HepG2 (cell line): Measurements from ENCODE around the gene XDH.

Experiments used
- CC2D1A ChIP-seq: sonication (generic); formaldehyde crosslinking; IDR thresholded peaks from 2 replicates; pipeline ENCODE4 v1.8.1; 2023; ENCODE audit warnings: mild to moderate bottlenecking, missing genetic modification reagents
- JUND ChIP-seq: sonication (generic); formaldehyde crosslinking; IDR thresholded peaks from 2 replicates; pipeline ENCODE4 v1.8.0; 2022; ENCODE audit warnings: mild to moderate bottlenecking, missing genetic modification reagents
- MAFF ChIP-seq: IDR thresholded peaks from 2 replicates; pipeline ENCODE4 v1.6.1; 2011; ENCODE audit warnings: low read depth, low read length, improper control_type of control experiment
- MIXL1 ChIP-seq: IDR thresholded peaks from 2 replicates; pipeline ENCODE4 v1.6.1; 2016
- MYC ChIP-seq: sonication (generic); formaldehyde crosslinking; IDR thresholded peaks from 2 replicates; pipeline ENCODE4 v1.9.0; 2021; ENCODE audit warnings: missing genetic modification reagents, borderline replicate concordance
- POLR2AphosphoS2 ChIP-seq: IDR thresholded peaks from 2 replicates; pipeline ENCODE4 v1.6.1; 2011; ENCODE audit warnings: low read depth, low read length, improper control_type of control experiment
- THAP7 ChIP-seq: sonication (generic); formaldehyde crosslinking; IDR thresholded peaks from 2 replicates; pipeline ENCODE4 v1.8.1; 2023; ENCODE audit warnings: mild to moderate bottlenecking, missing genetic modification reagents
- ZSCAN25 ChIP-seq: sonication (generic); formaldehyde crosslinking; IDR thresholded peaks from 2 replicates; pipeline ENCODE4 v1.8.0; 2022; ENCODE audit warnings: mild to moderate bottlenecking, missing genetic modification reagents
- TF ChIP-seq, protein P1 (sequence below): sonication (generic); formaldehyde crosslinking; IDR thresholded peaks from 2 replicates; pipeline ENCODE4 v1.4.0; 2020; ENCODE audit warnings: missing genetic modification reagents

DNA sequence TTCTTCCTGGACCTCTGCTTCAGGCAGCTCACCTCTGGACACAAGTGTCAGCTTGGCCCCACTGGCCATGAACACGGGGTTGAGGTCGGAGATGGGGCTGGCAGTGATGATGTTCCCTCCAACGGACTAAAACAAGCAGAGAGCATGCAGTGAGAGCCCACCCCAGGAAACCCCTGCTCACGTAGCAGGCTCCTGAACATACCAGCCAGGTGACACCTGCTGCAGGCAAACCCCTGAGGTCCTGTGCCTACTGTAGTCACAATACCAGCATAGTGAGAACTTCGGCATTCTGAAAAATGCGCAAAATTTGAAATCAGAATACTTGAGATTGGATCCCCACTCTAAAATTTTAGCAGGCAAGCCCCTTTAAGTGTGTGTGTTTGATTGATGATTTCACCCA lies 32.9 kb downstream of the XDH start:
- TF ChIP-seq MYC (CRISPR knock-in tag) (no peak), MAFF (no peak), ZSCAN25 (no peak), THAP7 (CRISPR knock-in tag) (no peak), CC2D1A (no peak), JUND (CRISPR knock-in tag) (no peak), MIXL1 (CRISPR knock-in tag) (no peak), POLR2AphosphoS2 (no peak)
- TF ChIP-seq, protein P1, sequence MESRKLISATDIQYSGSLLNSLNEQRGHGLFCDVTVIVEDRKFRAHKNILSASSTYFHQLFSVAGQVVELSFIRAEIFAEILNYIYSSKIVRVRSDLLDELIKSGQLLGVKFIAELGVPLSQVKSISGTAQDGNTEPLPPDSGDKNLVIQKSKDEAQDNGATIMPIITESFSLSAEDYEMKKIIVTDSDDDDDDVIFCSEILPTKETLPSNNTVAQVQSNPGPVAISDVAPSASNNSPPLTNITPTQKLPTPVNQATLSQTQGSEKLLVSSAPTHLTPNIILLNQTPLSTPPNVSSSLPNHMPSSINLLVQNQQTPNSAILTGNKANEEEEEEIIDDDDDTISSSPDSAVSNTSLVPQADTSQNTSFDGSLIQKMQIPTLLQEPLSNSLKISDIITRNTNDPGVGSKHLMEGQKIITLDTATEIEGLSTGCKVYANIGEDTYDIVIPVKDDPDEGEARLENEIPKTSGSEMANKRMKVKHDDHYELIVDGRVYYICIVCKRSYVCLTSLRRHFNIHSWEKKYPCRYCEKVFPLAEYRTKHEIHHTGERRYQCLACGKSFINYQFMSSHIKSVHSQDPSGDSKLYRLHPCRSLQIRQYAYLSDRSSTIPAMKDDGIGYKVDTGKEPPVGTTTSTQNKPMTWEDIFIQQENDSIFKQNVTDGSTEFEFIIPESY (CRISPR knock-in tag): no peak
